A549 (cell line): ENCODE results near the gene MYBPC2. TPM values are rescaled to one million over a fixed set of nuclear protein-coding genes. Genes with fewer than 3 reads are reported as not detected.

Source experiments
- ATAC-seq, 2 experiments: fragments of 200-7000 bp in 1 of 2; fragments of >200 bp in 1 of 2; cut with Nextera tagmentation in 1 of 2; cut with Tn5 transposase in 1 of 2; 3 replicates each; pipeline versions ENCODE4 v1.8.0 to v1.9.1; 2018 to 2020; ENCODE audit warnings: mild to moderate bottlenecking in 1 of 2, moderate library complexity in 1 of 2
- CTCF ChIA-PET: fragments of 300-600 bp; sonication (Branson Sonifier 250); formaldehyde crosslinking; extraction: SDS; loops from one replicate; lab custom pipeline; 2021; ENCODE audit warnings: antibody characterized with exemption, inconsistent platforms; lab: Yijun Ruan, JAX
- POLR2A ChIA-PET: fragments of 350-600 bp; formaldehyde crosslinking; extraction: SDS; loops from one replicate; lab custom pipeline; 2021; ENCODE audit warnings: antibody characterized with exemption, inconsistent platforms; lab: Yijun Ruan, JAX
- DNase-seq, 2 experiments: peaks; one replicate each; pipeline versions ENCODE4 v3.0.0 to v3.0.0-alpha.2; 2011 to 2016; ENCODE audit warnings: low read depth in 1 of 2, low spot score in 1 of 2
- FAIRE-seq: peaks from 2 replicates; lab custom pipeline; 2011; peaks lifted over from hg19 to GRCh38; lab: Jason Lieb, UNC
- H3K27ac ChIP-seq, 2 experiments: fragments of >200 bp; sonication (Bioruptor Twin); formaldehyde crosslinking; 3 replicates each; pipeline ENCODE4 v1.5.1; 2016 to 2017
- H3K4me1 ChIP-seq: fragments of >200 bp; sonication (Bioruptor Twin); formaldehyde crosslinking; 3 replicates; pipeline ENCODE4 v1.6.1; 2016
- H3K4me2 ChIP-seq: fragments of >200 bp; sonication (Bioruptor Twin); formaldehyde crosslinking; 3 replicates; pipeline ENCODE4 v1.6.1; 2016
- H3K4me3 ChIP-seq: fragments of >200 bp; sonication (Bioruptor Twin); formaldehyde crosslinking; 3 replicates; pipeline ENCODE4 v1.5.1; 2016
- H3K9me3 ChIP-seq: fragments of >200 bp; sonication (Bioruptor Twin); formaldehyde crosslinking; 3 replicates; pipeline ENCODE4 v1.6.1; 2016
- BHLHE40 ChIP-seq: IDR thresholded peaks from 2 replicates; pipeline ENCODE4 v1.6.1; 2012; ENCODE audit warnings: low read depth, low read length, inconsistent platforms
- CEBPB ChIP-seq, 2 experiments: fragments of >200 bp in 1 of 2; sonication (Bioruptor Twin) in 1 of 2; formaldehyde crosslinking in 1 of 2; IDR thresholded peaks; 2 replicates each; pipeline ENCODE4 v1.6.1; 2012 to 2016
- CHD4 ChIP-seq: fragments of 200-600 bp; sonication (generic); IDR thresholded peaks from 2 replicates; pipeline ENCODE4 v1.6.1; 2016; ENCODE audit warnings: antibody characterized with exemption, mild to moderate bottlenecking, borderline replicate concordance
- EHMT2 ChIP-seq: fragments of 200-600 bp; sonication (generic); IDR thresholded peaks from 2 replicates; pipeline ENCODE4 v1.6.1; 2016; ENCODE audit warnings: antibody characterized with exemption, low read depth, mild to moderate bottlenecking, moderate library complexity
- EP300 ChIP-seq, 2 experiments: fragments of >200 bp; sonication (Bioruptor Twin); formaldehyde crosslinking; IDR thresholded peaks; 2 replicates in 1 of 2; 3 replicates in 1 of 2; pipeline ENCODE4 v1.6.1; 2016 to 2017
- FOXS1 ChIP-seq: fragments of 250-450 bp; sonication (Bioruptor Pico); IDR thresholded peaks from 2 replicates; pipeline ENCODE4 v1.5.0; 2020; ENCODE audit warnings: mild to moderate bottlenecking, moderate library complexity
- GATA3 ChIP-seq: IDR thresholded peaks from 2 replicates; pipeline ENCODE4 v1.6.1; 2012; ENCODE audit warnings: borderline replicate concordance
- HDAC2 ChIP-seq: fragments of 200-600 bp; sonication (generic); IDR thresholded peaks from 2 replicates; pipeline ENCODE4 v1.6.1; 2016
- MYC ChIP-seq: IDR thresholded peaks from 2 replicates; pipeline ENCODE4 v1.6.1; 2012; ENCODE audit warnings: mild to moderate bottlenecking, inconsistent platforms, low read length, improper control_type of control experiment, borderline replicate concordance
- NFE2L2 ChIP-seq: fragments of 150-350 bp; conservative IDR thresholded peaks from 2 replicates; pipeline ENCODE4 v1.6.1; 2014; ENCODE audit warnings: low read length
- POLR2AphosphoS2 ChIP-seq: conservative IDR thresholded peaks from 2 replicates; pipeline ENCODE4 v1.6.1; 2012; ENCODE audit warnings: low read length, improper control_type of control experiment, inconsistent platforms
- RARB ChIP-seq: fragments of 250-450 bp; sonication (Bioruptor Pico); IDR thresholded peaks from 2 replicates; pipeline ENCODE4 v1.8.0; 2021; ENCODE audit warnings: mild to moderate bottlenecking, moderate library complexity
- SREBF2 ChIP-seq: fragments of 450-650 bp; IDR thresholded peaks from 2 replicates; pipeline ENCODE4 v1.6.1; 2014; ENCODE audit warnings: mild to moderate bottlenecking, moderate library complexity
- ZC3H11A ChIP-seq: fragments of 450-650 bp; IDR thresholded peaks from 2 replicates; pipeline ENCODE4 v1.6.1; 2014; ENCODE audit warnings: antibody characterized with exemption, mild to moderate bottlenecking
- ZSCAN20 ChIP-seq: fragments of 250-450 bp; sonication (Bioruptor Pico); IDR thresholded peaks from 2 replicates; pipeline ENCODE4 v1.8.0; 2022; ENCODE audit warnings: mild to moderate bottlenecking, moderate library complexity
- WGBS: methylation state at CpG from one replicate; pipeline ENCODE4 v1.1.6; 2017; ENCODE audit errors: missing lambda C conversion rate; 5-methylcytosine and 5-hydroxymethylcytosine counted together
- polyA plus RNA-seq, 4 experiments: library from polyadenylated mRNA; depleted of rRNA in 3 of 4; stranded (reverse); fragments of >200 nt; fragmentation: RNase III in 1 of 4; extraction: RNeasy Plus Mini Kit Qiagen cat#74134 plus additional on column Dnase treatment in 1 of 4; gene quantifications; 2 replicates in 3 of 4; 3 replicates in 1 of 4; pipeline ENCODE4 v1.2.3, GENCODE V29; 2011 to 2017
- TF ChIP-seq, protein P1 (sequence below): fragments of 250-450 bp; sonication (Bioruptor Pico); IDR thresholded peaks from 2 replicates; pipeline ENCODE4 v1.5.0; 2020; ENCODE audit warnings: low read depth, mild to moderate bottlenecking, moderate library complexity
- TF ChIP-seq, protein P2 (sequence below): fragments of 250-450 bp; sonication (Bioruptor Pico); IDR thresholded peaks from 2 replicates; pipeline ENCODE4 v1.5.0; 2021; ENCODE audit warnings: mild to moderate bottlenecking, moderate library complexity, borderline replicate concordance
- TF ChIP-seq, protein P3 (sequence below): fragments of >200 bp; sonication (Bioruptor Twin); formaldehyde crosslinking; IDR thresholded peaks from 3 replicates; pipeline ENCODE4 v1.5.1; 2016
- TF ChIP-seq, protein P4 (sequence below): fragments of 150-350 bp; IDR thresholded peaks from 2 replicates; pipeline ENCODE4 v1.6.1; 2014; ENCODE audit warnings: low read depth, mild to moderate bottlenecking, low read length

Gene MYBPC2
- polyA plus RNA-seq, 2 of the 4 experiments (the other 2 are of a cell fraction), result 0.10 TPM; not detected in 1

DNA sequence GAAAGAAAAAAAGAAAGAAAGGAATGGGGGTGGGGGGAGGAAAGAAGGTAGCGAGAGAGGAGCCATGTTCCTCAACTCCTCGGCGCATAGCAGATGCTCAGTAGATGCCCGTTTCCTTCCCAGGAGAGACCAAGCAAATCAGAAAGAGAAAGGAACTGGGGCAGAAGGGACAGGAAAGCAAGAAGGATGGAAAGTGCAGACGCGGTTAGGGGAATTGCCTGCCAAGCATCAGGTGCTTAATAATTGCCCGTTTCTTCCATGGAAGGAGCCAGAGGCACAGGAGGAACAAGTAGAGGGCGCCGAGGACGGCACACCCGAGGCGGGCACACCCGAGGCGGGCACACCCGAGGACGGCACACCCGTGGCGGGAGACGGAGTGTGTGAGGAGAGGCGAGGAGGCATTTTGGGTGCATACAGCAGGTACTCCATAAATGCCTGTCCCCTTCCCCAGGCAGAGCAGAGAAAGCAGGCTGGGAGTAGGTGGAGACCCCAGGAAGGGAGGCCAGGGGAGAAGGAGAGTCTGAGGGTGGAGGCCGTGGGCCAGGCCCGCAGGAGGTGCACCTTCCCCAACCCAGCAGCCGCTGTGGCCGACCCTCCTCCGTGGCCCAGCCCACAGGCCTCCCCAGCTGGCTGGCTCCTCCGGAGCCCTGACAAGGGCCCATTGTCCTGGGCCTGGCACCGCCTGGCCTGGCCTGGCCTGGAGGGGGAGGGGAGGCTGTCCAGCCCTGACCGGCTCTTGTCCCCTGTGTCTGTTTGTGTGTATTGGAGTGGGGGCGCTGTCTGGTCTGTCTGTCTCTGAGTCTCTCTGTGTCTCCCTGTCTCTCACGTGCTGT lies 63.7 kb downstream of the MYBPC2 start:
- TF ChIP-seq EP300 (IDR thresholded peaks at IDR 0.05) (no peak), ZC3H11A (no peak), HDAC2 (no peak), NFE2L2 (no peak), SREBF2 (no peak), ZSCAN20 (CRISPR knock-in tag) (no peak), POLR2AphosphoS2 (no peak), RARB (no peak), GATA3 (no peak), MYC (no peak), CEBPB (IDR thresholded peaks at IDR 0.05) (no peak), EHMT2 (no peak), CHD4 (no peak), FOXS1 (CRISPR knock-in tag) (no peak)
- TF ChIP-seq, protein P1, sequence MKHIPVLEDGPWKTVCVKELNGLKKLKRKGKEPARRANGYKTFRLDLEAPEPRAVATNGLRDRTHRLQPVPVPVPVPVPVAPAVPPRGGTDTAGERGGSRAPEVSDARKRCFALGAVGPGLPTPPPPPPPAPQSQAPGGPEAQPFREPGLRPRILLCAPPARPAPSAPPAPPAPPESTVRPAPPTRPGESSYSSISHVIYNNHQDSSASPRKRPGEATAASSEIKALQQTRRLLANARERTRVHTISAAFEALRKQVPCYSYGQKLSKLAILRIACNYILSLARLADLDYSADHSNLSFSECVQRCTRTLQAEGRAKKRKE, result no peak
- TF ChIP-seq, protein P2, sequence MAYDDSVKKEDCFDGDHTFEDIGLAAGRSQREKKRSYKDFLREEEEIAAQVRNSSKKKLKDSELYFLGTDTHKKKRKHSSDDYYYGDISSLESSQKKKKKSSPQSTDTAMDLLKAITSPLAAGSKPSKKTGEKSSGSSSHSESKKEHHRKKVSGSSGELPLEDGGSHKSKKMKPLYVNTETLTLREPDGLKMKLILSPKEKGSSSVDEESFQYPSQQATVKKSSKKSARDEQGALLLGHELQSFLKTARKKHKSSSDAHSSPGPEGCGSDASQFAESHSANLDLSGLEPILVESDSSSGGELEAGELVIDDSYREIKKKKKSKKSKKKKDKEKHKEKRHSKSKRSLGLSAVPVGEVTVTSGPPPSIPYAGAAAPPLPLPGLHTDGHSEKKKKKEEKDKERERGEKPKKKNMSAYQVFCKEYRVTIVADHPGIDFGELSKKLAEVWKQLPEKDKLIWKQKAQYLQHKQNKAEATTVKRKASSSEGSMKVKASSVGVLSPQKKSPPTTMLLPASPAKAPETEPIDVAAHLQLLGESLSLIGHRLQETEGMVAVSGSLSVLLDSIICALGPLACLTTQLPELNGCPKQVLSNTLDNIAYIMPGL (CRISPR knock-in tag), result no peak
- TF ChIP-seq, protein P3, sequence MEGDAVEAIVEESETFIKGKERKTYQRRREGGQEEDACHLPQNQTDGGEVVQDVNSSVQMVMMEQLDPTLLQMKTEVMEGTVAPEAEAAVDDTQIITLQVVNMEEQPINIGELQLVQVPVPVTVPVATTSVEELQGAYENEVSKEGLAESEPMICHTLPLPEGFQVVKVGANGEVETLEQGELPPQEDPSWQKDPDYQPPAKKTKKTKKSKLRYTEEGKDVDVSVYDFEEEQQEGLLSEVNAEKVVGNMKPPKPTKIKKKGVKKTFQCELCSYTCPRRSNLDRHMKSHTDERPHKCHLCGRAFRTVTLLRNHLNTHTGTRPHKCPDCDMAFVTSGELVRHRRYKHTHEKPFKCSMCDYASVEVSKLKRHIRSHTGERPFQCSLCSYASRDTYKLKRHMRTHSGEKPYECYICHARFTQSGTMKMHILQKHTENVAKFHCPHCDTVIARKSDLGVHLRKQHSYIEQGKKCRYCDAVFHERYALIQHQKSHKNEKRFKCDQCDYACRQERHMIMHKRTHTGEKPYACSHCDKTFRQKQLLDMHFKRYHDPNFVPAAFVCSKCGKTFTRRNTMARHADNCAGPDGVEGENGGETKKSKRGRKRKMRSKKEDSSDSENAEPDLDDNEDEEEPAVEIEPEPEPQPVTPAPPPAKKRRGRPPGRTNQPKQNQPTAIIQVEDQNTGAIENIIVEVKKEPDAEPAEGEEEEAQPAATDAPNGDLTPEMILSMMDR, result no peak
- TF ChIP-seq, all 56 proteins: peak for 0
- ATAC-seq (peak; percentile 39 to 60), FAIRE-seq (no peak), DNase-seq (peak in 1 of 2 experiments; percentile 67)
- no peak overlapping the region for H3K4me3 ChIP-seq
- ChIA-PET POLR2A (interaction anchor here (0.7 to 1.0 kb wide), 2 partner anchors 8 to 31 kb away, joined by 5 read pairs; no protein-coding TSS in a partner anchor), CTCF (interaction anchor here (0.8 to 2.0 kb wide), 8 partner anchors 8 to 128 kb away, joined by 3 to 7 read pairs (median 3); partner anchors contain the start of gene JOSD2)
- no peak overlapping the region for H3K27ac ChIP-seq
- 75% methylated on average over 30 of the region's 30 CpGs for WGBS
- peaks cover 24% of the 10 kb centered on the region for H3K4me1 ChIP-seq
- no peaks in the 10 kb centered on the region for H3K9me3 ChIP-seq
- no peak overlapping the region for H3K4me2 ChIP-seq

DNA sequence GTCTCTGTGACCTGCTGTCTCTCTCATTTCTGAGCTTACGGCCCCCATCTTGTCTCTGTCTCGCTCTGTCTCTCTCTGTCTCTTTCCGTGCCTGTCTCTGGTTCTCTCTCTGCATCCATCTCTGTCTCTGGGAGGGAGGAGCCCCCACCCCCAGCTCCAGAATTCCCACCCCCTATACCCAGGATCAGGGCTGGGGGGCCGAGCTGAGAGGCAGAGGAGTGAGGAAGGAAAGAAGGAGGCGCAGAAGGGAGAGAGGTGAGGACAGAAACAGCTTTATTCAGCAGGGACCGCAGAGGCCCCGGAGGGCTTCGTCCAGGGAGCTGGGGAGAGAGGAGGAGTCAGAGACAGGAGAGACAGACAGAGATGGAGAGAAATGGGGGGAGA lies 64.3 kb downstream of the MYBPC2 start:
- POLR2A ChIA-PET, result interaction anchor here (1.0 kb wide), 1 partner anchor 9 kb away, joined by 5 read pairs; no protein-coding TSS in a partner anchor
- ATAC-seq, result no peak
- TF ChIP-seq, protein P4, sequence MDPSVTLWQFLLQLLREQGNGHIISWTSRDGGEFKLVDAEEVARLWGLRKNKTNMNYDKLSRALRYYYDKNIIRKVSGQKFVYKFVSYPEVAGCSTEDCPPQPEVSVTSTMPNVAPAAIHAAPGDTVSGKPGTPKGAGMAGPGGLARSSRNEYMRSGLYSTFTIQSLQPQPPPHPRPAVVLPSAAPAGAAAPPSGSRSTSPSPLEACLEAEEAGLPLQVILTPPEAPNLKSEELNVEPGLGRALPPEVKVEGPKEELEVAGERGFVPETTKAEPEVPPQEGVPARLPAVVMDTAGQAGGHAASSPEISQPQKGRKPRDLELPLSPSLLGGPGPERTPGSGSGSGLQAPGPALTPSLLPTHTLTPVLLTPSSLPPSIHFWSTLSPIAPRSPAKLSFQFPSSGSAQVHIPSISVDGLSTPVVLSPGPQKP, result no peak
- TF ChIP-seq BHLHE40, result no peak
- TF ChIP-seq GATA3, result no peak
- FAIRE-seq, result no peak
- no peak overlapping the region for H3K4me3 ChIP-seq
- CTCF ChIA-PET, result interaction anchor here (0.8 to 2.0 kb wide), 6 partner anchors 9 to 128 kb away, joined by 3 to 7 read pairs (median 3); partner anchors contain the start of gene JOSD2
- WGBS, result 87% methylated on average over 8 of the region's 8 CpGs
- H3K4me2 ChIP-seq, result no peak overlapping the region
- H3K27ac ChIP-seq, result no peak overlapping the region
- H3K4me1 ChIP-seq, result peaks cover 24% of the 10 kb centered on the region
- H3K9me3 ChIP-seq, result no peaks in the 10 kb centered on the region
- no peak for DNase-seq
